HEK293T (cell line): ENCODE measurements around the gene TENT4A.
A peak's percentile ranks its signal among the peaks of the same experiment; 100 is the strongest.

Experiments used
- CTCF ChIA-PET: fragments of 350-600 bp; formaldehyde crosslinking; extraction: SDS; loops from one replicate; lab custom pipeline; 2021; ENCODE audit warnings: antibody characterized with exemption, inconsistent platforms; lab: Yijun Ruan, JAX
- POLR2A ChIA-PET: fragments of 350-600 bp; formaldehyde crosslinking; extraction: SDS; loops from one replicate; lab custom pipeline; 2020; ENCODE audit warnings: antibody characterized with exemption, inconsistent platforms; lab: Yijun Ruan, JAX
- DNase-seq: peaks from one replicate; pipeline ENCODE4 v3.0.0; 2012; ENCODE audit warnings: mixed read lengths; ENCODE audit errors: extremely low spot score
- ARNT ChIP-seq: fragments of 450-650 bp; IDR thresholded peaks from 2 replicates; pipeline ENCODE4 v1.6.1; 2017; ENCODE audit warnings: mild to moderate bottlenecking
- BHLHE40 ChIP-seq: fragments of 450-650 bp; IDR thresholded peaks from 2 replicates; pipeline ENCODE4 v1.6.1; 2016; ENCODE audit warnings: mild to moderate bottlenecking, moderate library complexity, borderline replicate concordance
- CTBP1 ChIP-seq: fragments of 450-650 bp; IDR thresholded peaks from 2 replicates; pipeline ENCODE4 v1.6.1; 2016; ENCODE audit warnings: borderline replicate concordance
- ELF4 ChIP-seq: fragments of 450-650 bp; IDR thresholded peaks from 2 replicates; pipeline ENCODE4 v1.6.1; 2017; ENCODE audit warnings: antibody characterized with exemption
- FOXA1 ChIP-seq: fragments of 450-650 bp; IDR thresholded peaks from 2 replicates; pipeline ENCODE4 v1.6.1; 2016; ENCODE audit warnings: mild to moderate bottlenecking
- FOXK2 ChIP-seq: fragments of 450-650 bp; IDR thresholded peaks from 2 replicates; pipeline ENCODE4 v1.6.1; 2016; ENCODE audit warnings: mild to moderate bottlenecking
- FOXM1 ChIP-seq: fragments of 450-650 bp; IDR thresholded peaks from 2 replicates; pipeline ENCODE4 v1.6.1; 2017; ENCODE audit warnings: mild to moderate bottlenecking, borderline replicate concordance
- HDGF ChIP-seq: fragments of 450-650 bp; IDR thresholded peaks from 2 replicates; pipeline ENCODE4 v1.6.1; 2017; ENCODE audit warnings: antibody characterized with exemption, borderline replicate concordance
- L3MBTL2 ChIP-seq: fragments of 450-650 bp; conservative IDR thresholded peaks from 2 replicates; pipeline ENCODE4 v1.6.1; 2016; ENCODE audit warnings: mild to moderate bottlenecking
- LEF1 ChIP-seq: fragments of 450-650 bp; IDR thresholded peaks from 2 replicates; pipeline ENCODE4 v1.6.1; 2017; ENCODE audit warnings: mild to moderate bottlenecking, borderline replicate concordance
- NFRKB ChIP-seq: fragments of 450-650 bp; IDR thresholded peaks from 2 replicates; pipeline ENCODE4 v1.6.1; 2016; ENCODE audit warnings: mild to moderate bottlenecking, moderate library complexity
- SP1 ChIP-seq: fragments of 450-650 bp; IDR thresholded peaks from 2 replicates; pipeline ENCODE4 v1.6.1; 2017
- SUZ12 ChIP-seq: fragments of 450-650 bp; IDR thresholded peaks from 2 replicates; pipeline ENCODE4 v1.6.1; 2016; ENCODE audit warnings: mild to moderate bottlenecking
- TARDBP ChIP-seq: fragments of 450-650 bp; IDR thresholded peaks from 2 replicates; pipeline ENCODE4 v1.6.1; 2016
- ZNF384 ChIP-seq: fragments of 450-650 bp; IDR thresholded peaks from 2 replicates; pipeline ENCODE4 v1.6.1; 2016
- TF ChIP-seq, protein P1 (sequence below): fragments of 450-650 bp; IDR thresholded peaks from 2 replicates; pipeline ENCODE4 v1.6.1; 2016

Gene TENT4A

DNA sequence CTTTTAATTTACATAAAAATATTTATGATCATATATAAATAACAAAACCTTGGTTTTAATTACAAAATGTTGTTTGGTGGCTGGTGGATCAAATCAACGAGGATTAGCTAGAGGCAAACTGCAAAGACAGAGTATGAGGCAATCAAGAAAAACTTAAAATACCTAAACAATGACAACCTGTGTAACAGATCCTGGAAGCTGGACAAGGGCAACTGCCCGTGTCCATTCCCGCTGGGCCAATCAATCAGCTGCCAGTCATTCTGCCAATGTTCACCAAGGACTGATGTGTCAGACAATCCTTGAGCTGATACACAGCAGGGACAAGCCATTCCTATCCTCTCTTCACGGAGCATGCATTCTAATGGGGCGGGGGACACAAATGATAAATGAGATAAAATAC lies 3.2 kb upstream of the TENT4A start:
- CTCF ChIA-PET, result no interaction called here
- no peak for DNase-seq
- TF ChIP-seq CTBP1 (no peak), LEF1 (no peak), SP1 (no peak)
- TF ChIP-seq, protein P1, sequence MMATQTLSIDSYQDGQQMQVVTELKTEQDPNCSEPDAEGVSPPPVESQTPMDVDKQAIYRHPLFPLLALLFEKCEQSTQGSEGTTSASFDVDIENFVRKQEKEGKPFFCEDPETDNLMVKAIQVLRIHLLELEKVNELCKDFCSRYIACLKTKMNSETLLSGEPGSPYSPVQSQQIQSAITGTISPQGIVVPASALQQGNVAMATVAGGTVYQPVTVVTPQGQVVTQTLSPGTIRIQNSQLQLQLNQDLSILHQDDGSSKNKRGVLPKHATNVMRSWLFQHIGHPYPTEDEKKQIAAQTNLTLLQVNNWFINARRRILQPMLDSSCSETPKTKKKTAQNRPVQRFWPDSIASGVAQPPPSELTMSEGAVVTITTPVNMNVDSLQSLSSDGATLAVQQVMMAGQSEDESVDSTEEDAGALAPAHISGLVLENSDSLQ, result 0 out of 2 replicates have a peak, but pooled peaks have one; percentile 18
- POLR2A ChIA-PET, result no interaction called here

GRCh38 chr5:6710551-6711318 lies 2.5 kb upstream of the TENT4A start:
- no peak for DNase-seq
- ChIA-PET CTCF (no interaction called here), POLR2A (interaction anchor here (1.8 kb wide), 1 partner anchor 78 kb away, joined by 6 read pairs; the partner anchor contains the start of genes NSUN2 and SRD5A1)

GRCh38 chr5:6711409-6712141 lies 1.7 kb upstream of the TENT4A start:
- no peak for DNase-seq
- ChIA-PET CTCF (no interaction called here), POLR2A (interaction anchor here (1.2 to 1.8 kb wide), 4 partner anchors 11 to 273 kb away, joined by 3 to 6 read pairs (median 4); partner anchors contain the start of genes NSUN2 and SRD5A1)
- TF ChIP-seq TARDBP, result 0 out of 2 replicates have a peak, but pooled peaks have one; percentile 33
- TF ChIP-seq ELF4, result no peak

More at GRCh38 chr5:6710551-6711318, 2.5 kb upstream of the TENT4A start:
- no peak for TF ChIP-seq NFRKB
- no peak for TF ChIP-seq ZNF384
- no peak for TF ChIP-seq CTBP1
- no peak for TF ChIP-seq SP1
- no peak for TF ChIP-seq ELF4
- TF ChIP-seq FOXA1, result no peak
- no peak for TF ChIP-seq L3MBTL2
- no peak for TF ChIP-seq HDGF

DNA sequence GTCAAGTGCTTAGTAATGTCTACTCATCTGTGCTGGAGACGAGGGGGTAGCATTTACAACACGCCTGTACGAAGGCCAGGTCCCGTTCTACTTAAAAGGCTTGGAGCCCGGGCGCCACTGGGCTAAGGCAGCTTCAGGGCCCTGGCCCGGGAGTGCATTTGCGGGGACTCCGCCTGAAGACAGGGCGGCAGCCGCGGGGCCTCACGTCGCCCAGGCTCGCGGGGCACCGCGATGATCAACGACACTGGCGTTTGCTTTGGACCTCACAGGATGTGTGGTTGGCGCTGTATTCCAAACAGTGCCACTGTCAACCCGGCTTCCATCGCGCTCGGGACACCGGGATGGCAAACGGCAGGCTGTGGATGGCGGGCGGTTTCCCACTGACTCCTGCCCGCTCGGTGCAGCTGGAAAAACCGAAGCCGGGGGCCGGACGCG lies 1.1 kb upstream of the TENT4A start:
- peak; percentile 39 for DNase-seq

GRCh38 chr5:6712577-6713273 lies 507 bp upstream of the TENT4A start:
- ChIA-PET POLR2A (interaction anchor here (0.6 to 1.6 kb wide), 12 partner anchors 9 to 275 kb away, joined by 3 to 6 read pairs (median 3); partner anchors contain the start of gene SRD5A1), CTCF (interaction anchor here (0.5 kb wide), 1 partner anchor 1080 kb away, joined by 4 read pairs; no protein-coding TSS in a partner anchor)
- DNase-seq, result peak; percentile 95
- peak; percentile 92 for TF ChIP-seq L3MBTL2
- TF ChIP-seq ZNF384, result no peak
- TF ChIP-seq CTBP1, result 0 out of 2 replicates have a peak, but pooled peaks have one; percentile 26
- TF ChIP-seq FOXM1, result peak; percentile 15; the same call in 1 of the 2 replicates
- peak; percentile 47; the same call in 1 of the 2 replicates for TF ChIP-seq LEF1
- no peak for TF ChIP-seq BHLHE40

More for the DNA sequence above, 1.1 kb upstream of the TENT4A start:
- no peak for TF ChIP-seq SUZ12
- no peak for TF ChIP-seq TARDBP
- no peak for TF ChIP-seq ELF4
- no peak for TF ChIP-seq CTBP1
- ChIA-PET CTCF (no interaction called here), POLR2A (interaction anchor here (1.2 to 1.8 kb wide), 5 partner anchors 11 to 274 kb away, joined by 3 to 6 read pairs (median 4); partner anchors contain the start of genes NSUN2 and SRD5A1)

DNA sequence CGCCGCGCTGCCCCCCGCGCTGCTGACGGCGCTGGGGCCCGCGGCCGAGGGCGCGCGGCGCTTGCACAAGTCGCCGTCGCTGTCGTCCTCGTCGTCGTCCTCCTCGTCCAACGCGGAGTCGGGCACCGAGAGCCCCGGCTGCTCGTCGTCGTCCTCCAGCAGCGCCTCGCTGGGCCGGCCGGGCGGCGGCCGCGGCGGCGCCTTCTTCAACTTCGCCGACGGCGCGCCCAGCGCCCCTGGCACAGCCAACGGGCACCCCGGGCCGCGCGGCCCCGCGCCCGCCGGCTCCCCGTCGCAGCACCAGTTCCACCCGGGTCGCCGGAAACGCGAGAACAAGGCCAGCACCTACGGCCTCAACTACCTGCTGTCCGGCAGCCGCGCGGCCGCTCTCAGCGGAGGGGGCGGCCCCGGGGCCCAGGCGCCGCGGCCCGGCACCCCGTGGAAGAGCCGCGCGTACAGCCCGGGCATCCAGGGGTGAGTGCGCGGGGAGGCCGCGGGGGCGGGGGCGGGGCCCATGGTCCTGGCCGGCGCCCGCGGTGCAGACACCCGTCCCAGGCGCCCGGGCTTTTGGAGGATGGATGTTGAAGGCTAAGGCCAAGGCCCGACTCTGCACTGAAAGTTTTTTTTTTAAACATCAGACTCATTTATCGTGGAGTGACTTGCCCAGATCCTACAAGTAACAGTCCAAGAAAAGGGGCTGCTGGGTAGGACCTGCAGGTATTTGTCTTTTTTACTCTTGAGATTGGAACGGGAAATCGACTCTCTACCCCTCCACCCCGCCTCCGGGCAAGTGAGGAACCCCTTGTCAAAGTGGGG lies 1.2 kb downstream of the TENT4A start:
- TF ChIP-seq BHLHE40, result no peak
- TF ChIP-seq L3MBTL2, result no peak
- TF ChIP-seq ELF4, result no peak
- TF ChIP-seq SUZ12, result no peak
- no peak for TF ChIP-seq FOXM1
- no peak for TF ChIP-seq LEF1
- no peak for TF ChIP-seq ARNT
- no peak for TF ChIP-seq FOXA1
- TF ChIP-seq CTBP1, result no peak
- no peak for TF ChIP-seq TARDBP
- TF ChIP-seq, protein P1, result no peak
- TF ChIP-seq ZNF384, result no peak
- no peak for TF ChIP-seq SP1
- TF ChIP-seq NFRKB, result no peak
- TF ChIP-seq FOXK2, result no peak
- no peak for TF ChIP-seq HDGF
- peak; percentile 20 for DNase-seq
- ChIA-PET CTCF (no interaction called here), POLR2A (no interaction called here)
